Keratinocyte (primary cell): Measurements from ENCODE around the gene SH3PXD2B. TPM values are rescaled to one million over a fixed set of nuclear protein-coding genes. Genes with fewer than 3 reads are reported as not detected.

Experiments used
- DNase-seq: peaks from one replicate; pipeline ENCODE4 v3.0.0-alpha.2; 2011; ENCODE audit warnings: low read depth, missing footprints, low spot score
- FAIRE-seq: peaks from 2 replicates; lab custom pipeline; 2011; peaks lifted over from hg19 to GRCh38; lab: Jason Lieb, UNC
- H2AFZ ChIP-seq: 2 replicates; pipeline ENCODE4 v1.6.0; 2012; ENCODE audit warnings: low read length, control low read depth, inconsistent platforms; ENCODE audit not compliant: control insufficient read depth
- H3K27ac ChIP-seq: 2 replicates; pipeline ENCODE4 v1.5.1; 2011; ENCODE audit warnings: low read length; ENCODE audit not compliant: control insufficient read depth, insufficient read depth
- H3K27me3 ChIP-seq: 3 replicates; pipeline ENCODE4 v1.6.0; 2011; ENCODE audit warnings: low read length; ENCODE audit not compliant: control insufficient read depth, insufficient read depth; ENCODE audit errors: extremely low read depth
- H3K36me3 ChIP-seq, 2 experiments: 2 replicates in 1 of 2; 3 replicates in 1 of 2; pipeline ENCODE4 v1.5.1; 2011; ENCODE audit warnings: low read length in 2 of 2, mild to moderate bottlenecking in 1 of 2; ENCODE audit not compliant: control insufficient read depth in 2 of 2, insufficient read depth in 2 of 2; ENCODE audit errors: extremely low read depth in 1 of 2
- H3K4me1 ChIP-seq: 3 replicates; pipeline ENCODE4 v1.5.1; 2011; ENCODE audit warnings: low read length; ENCODE audit not compliant: control insufficient read depth, insufficient read depth; ENCODE audit errors: extremely low read depth
- H3K4me2 ChIP-seq: 3 replicates; pipeline ENCODE4 v1.6.0; 2011; ENCODE audit warnings: low read depth, low read length; ENCODE audit not compliant: control insufficient read depth, insufficient read depth; ENCODE audit errors: extremely low read depth
- H3K4me3 ChIP-seq, 3 experiments: fragments of 200-600 bp in 1 of 3; sonication (generic) in 1 of 3; 2 replicates in 2 of 3; 3 replicates in 1 of 3; pipeline ENCODE4 v1.5.1; 2011 to 2016; ENCODE audit warnings: low read length in 3 of 3, mild to moderate bottlenecking in 3 of 3, control low read depth in 2 of 3, inconsistent platforms in 1 of 3, low read depth in 1 of 3, mixed read lengths in 1 of 3, mixed run types in 1 of 3, moderate library complexity in 1 of 3; ENCODE audit not compliant: control insufficient read depth in 2 of 3, insufficient read depth in 2 of 3; ENCODE audit errors: extremely low read depth in 1 of 3
- H3K79me2 ChIP-seq: 2 replicates; pipeline ENCODE4 v1.6.0; 2012; ENCODE audit warnings: low read length; ENCODE audit not compliant: control insufficient read depth, insufficient read depth
- H3K9ac ChIP-seq: 3 replicates; pipeline ENCODE4 v1.6.0; 2011; ENCODE audit warnings: low read length; ENCODE audit not compliant: control insufficient read depth, insufficient read depth; ENCODE audit errors: extremely low read depth
- H3K9me1 ChIP-seq: 3 replicates; pipeline ENCODE4 v1.6.0; 2011; ENCODE audit warnings: low read length; ENCODE audit not compliant: control insufficient read depth, insufficient read depth; ENCODE audit errors: extremely low read depth
- H3K9me3 ChIP-seq: 2 replicates; pipeline ENCODE4 v1.5.1; 2012; ENCODE audit warnings: low read depth, low read length; ENCODE audit not compliant: control insufficient read depth
- H4K20me1 ChIP-seq: 3 replicates; pipeline ENCODE4 v1.6.0; 2011; ENCODE audit warnings: low read length; ENCODE audit not compliant: control insufficient read depth, insufficient read depth; ENCODE audit errors: extremely low read depth
- EZH2 ChIP-seq: IDR thresholded peaks from one replicate; pipeline ENCODE4 v1.6.1; 2012; ENCODE audit warnings: inconsistent platforms, mild to moderate bottlenecking, low read length, moderate library complexity
- dilution Hi-C: fragments of 300-500 bp; cut with MboI; formaldehyde crosslinking; loops from one replicate; pipeline ENCODE4 v1.7.0; 2020; ENCODE audit warnings: low sequenced_read_pairs; ENCODE audit not compliant: extremely low pct_ligation_motif_present
- polyA plus RNA-seq, 5 experiments: library from polyadenylated mRNA; depleted of rRNA in 3 of 5; stranded (reverse) in 3 of 5; stranded (forward) in 1 of 5; unstranded in 1 of 5; fragments of >200 nt; gene quantifications; 1 replicate in 1 of 5; 2 replicates in 3 of 5; 3 replicates in 1 of 5; pipeline versions ENCODE4 v1.2.1 to v1.2.3, GENCODE V29; 2011 to 2012; ENCODE audit warnings: missing spikeins in 2 of 5, low read depth in 1 of 5, low replicate concordance in 1 of 5
- TF ChIP-seq, protein P1 (sequence below), 3 experiments: IDR thresholded peaks in 1 of 3; conservative IDR thresholded peaks in 1 of 3; optimal IDR thresholded peaks in 1 of 3; 2 replicates in 2 of 3; 3 replicates in 1 of 3; pipeline versions ENCODE3 to v1.5.1; 2011; ENCODE audit warnings: low read length in 3 of 3, mild to moderate bottlenecking in 3 of 3, moderate library complexity in 2 of 3, control low read depth in 1 of 3, inconsistent platforms in 1 of 3; ENCODE audit not compliant: insufficient read depth in 2 of 3; ENCODE audit errors: extremely low read depth in 1 of 3

Gene SH3PXD2B
- polyA plus RNA-seq, 1 donor (not counting 4 experiments of a cell fraction or from before 2014, with no cell fraction given), result 17.3 TPM

DNA sequence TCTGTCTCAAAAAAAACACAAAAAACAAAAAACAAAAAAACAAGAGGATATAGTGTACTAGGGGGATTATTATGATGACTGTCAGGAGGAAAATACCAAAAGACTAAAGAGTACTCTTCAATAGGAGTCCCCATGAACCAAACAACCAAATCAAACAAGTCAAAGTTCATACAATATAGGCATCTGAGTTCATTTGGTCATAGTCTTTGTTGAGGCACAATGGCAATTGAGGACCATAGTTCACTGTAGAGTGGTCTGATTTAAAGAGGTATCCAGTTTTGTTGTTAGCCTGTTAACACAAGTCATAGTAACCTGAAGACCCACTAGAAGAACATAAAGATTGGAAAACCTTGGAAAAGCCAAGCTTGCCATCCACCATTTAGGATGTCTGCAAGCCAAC is 159.5 kb downstream of the SH3PXD2B start:
- dilution Hi-C loops, result no loop called here
- no peaks in the 10 kb centered on the region for H3K4me1 ChIP-seq
- no peak overlapping the region for H3K4me2 ChIP-seq
- no peaks in the 10 kb centered on the region for H3K9me3 ChIP-seq
- DNase-seq (no peak), FAIRE-seq (no peak)
- no peak overlapping the region for H3K4me3 ChIP-seq
- TF ChIP-seq EZH2, result no peak
- TF ChIP-seq, protein P1, sequence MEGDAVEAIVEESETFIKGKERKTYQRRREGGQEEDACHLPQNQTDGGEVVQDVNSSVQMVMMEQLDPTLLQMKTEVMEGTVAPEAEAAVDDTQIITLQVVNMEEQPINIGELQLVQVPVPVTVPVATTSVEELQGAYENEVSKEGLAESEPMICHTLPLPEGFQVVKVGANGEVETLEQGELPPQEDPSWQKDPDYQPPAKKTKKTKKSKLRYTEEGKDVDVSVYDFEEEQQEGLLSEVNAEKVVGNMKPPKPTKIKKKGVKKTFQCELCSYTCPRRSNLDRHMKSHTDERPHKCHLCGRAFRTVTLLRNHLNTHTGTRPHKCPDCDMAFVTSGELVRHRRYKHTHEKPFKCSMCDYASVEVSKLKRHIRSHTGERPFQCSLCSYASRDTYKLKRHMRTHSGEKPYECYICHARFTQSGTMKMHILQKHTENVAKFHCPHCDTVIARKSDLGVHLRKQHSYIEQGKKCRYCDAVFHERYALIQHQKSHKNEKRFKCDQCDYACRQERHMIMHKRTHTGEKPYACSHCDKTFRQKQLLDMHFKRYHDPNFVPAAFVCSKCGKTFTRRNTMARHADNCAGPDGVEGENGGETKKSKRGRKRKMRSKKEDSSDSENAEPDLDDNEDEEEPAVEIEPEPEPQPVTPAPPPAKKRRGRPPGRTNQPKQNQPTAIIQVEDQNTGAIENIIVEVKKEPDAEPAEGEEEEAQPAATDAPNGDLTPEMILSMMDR (optimal IDR thresholded peaks at IDR 0.05 in 1 of 3, IDR thresholded peaks at IDR 0.05 in 1 of 3, conservative IDR thresholded peaks at IDR 0.05 in 1 of 3; ENCODE audit: extremely low read depth in 1 of 3, insufficient read depth in 2 of 3, low read length in 3 of 3), result no peak
- H3K27ac ChIP-seq, result no peak overlapping the region
- no peaks in the 10 kb centered on the region for H4K20me1 ChIP-seq
- no peaks in the 10 kb centered on the region for H3K9me1 ChIP-seq
- H3K79me2 ChIP-seq, result no peaks in the 10 kb centered on the region
- no peaks in the 10 kb centered on the region for H3K27me3 ChIP-seq
- H3K36me3 ChIP-seq, result no peaks in the 10 kb centered on the region
- no peak overlapping the region for H2AFZ ChIP-seq
- no peak overlapping the region for H3K9ac ChIP-seq

DNA sequence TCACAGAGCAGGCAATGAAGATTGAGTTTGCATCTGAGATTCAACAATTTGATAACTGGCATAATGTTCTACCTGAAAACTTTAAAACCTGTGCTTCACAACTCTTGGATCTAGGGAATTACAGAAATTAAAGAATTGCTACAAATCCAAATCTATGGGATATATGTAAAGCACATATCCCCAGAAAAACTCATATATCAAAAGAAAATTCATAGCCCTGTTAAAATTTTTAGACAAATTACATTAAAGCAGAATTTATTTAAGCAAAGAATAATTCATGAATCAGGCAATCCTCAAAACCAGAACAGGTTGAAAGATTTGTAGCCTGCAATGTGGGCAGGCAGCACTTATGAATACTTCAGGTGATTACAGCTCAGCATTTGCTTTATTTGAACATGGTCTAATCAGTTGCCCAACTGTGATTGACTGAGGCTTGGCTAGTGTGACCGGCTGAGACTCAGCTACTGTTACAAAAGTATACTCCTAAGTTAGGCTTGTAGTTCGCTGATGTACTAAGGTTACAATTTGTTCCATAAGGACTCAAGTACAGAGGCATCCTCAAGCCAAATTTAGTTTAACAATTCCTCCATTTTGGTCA is 160.5 kb downstream of the SH3PXD2B start:
- no peak for TF ChIP-seq EZH2
- TF ChIP-seq, protein P1 (optimal IDR thresholded peaks at IDR 0.05 in 1 of 3, IDR thresholded peaks at IDR 0.05 in 1 of 3, conservative IDR thresholded peaks at IDR 0.05 in 1 of 3; ENCODE audit: extremely low read depth in 1 of 3, insufficient read depth in 2 of 3, low read length in 3 of 3), result no peak
- H2AFZ ChIP-seq, result no peak overlapping the region
- no peak overlapping the region for H3K4me3 ChIP-seq
- H3K4me1 ChIP-seq, result no peaks in the 10 kb centered on the region
- no peak overlapping the region for H3K9ac ChIP-seq
- H3K36me3 ChIP-seq, result no peaks in the 10 kb centered on the region
- no peak overlapping the region for H3K4me2 ChIP-seq
- dilution Hi-C loops, result no loop called here
- FAIRE-seq (no peak), DNase-seq (no peak)
- no peaks in the 10 kb centered on the region for H4K20me1 ChIP-seq
- H3K79me2 ChIP-seq, result no peaks in the 10 kb centered on the region
- no peaks in the 10 kb centered on the region for H3K9me1 ChIP-seq
- no peaks in the 10 kb centered on the region for H3K27me3 ChIP-seq
- H3K27ac ChIP-seq, result no peak overlapping the region
- H3K9me3 ChIP-seq, result no peaks in the 10 kb centered on the region
